DOHH2 (cell line): ENCODE results near the gene ZNF8.

Experiments
- CTCF ChIP-seq: fragments of 200-600 bp; sonication (generic); IDR thresholded peaks from one replicate; pipeline ENCODE4 v1.5.1; 2014; ENCODE audit warnings: antibody characterized with exemption, mild to moderate bottlenecking, low read depth, low read length; ENCODE audit not compliant: poor library complexity, severe bottlenecking
- EZH2phosphoT487 ChIP-seq: fragments of 200-600 bp; sonication (generic); IDR thresholded peaks from 2 replicates; pipeline ENCODE4 v1.6.1; 2017; ENCODE audit warnings: borderline replicate concordance, mild to moderate bottlenecking, antibody characterized with exemption, low read length, moderate library complexity, mixed read lengths

- TF ChIP-seq CTCF, result no peak
- TF ChIP-seq EZH2phosphoT487, result no peak
These were observed 46.7 kb downstream of the ZNF8 start for GRCh38 chr19:58325311-58326022.
